ENCODE data around the gene COX8A.

The COX8A gene

DNA sequence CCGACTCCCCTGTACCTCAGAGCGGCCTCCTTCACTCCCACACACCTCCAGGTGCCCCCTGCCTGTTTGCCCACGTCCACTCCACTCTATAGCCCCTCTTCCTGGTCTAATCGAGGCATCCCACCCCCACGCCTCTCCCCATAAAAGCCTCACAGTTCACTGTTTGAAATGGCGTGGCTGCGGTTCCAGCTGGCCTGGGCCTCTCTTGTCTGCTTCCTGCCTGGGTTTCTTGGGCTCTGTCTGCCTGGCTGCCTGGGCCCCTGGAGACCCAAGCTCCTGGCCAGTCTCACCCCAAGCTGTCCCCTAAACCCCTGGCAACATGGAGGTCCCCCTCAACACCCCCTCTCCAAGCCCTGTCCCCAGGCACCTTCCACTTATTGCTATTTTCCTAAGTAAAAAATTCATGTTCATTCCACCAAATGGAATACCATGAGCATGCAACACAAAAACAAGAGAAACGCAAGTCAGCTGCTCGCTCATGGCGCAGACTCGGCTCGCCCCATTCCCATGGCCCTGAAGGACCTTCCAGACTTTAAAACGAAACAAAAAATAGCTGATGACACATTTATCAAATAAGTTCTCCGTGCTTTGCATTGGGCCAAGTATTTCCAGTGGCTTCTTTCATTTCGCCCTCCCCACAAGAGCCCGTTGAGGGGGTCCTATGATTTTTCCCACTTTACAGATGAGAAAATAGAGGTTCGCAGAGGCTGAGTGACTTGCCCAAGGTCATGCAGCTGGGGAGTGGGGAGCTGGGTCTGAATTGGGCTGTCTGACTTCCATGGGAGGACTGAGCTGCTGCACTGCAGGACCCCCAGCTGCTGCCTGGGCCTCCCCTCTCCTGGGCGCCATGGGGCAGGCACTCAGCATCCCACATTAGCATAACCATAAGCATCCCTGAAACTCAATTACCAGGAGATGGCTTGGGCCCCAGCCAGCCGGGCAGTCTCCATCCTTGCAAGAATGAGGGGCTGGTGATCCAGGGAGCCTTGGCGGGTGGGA lies 49.6 kb downstream of the COX8A start:
- DNase-seq: no peak

DNA sequence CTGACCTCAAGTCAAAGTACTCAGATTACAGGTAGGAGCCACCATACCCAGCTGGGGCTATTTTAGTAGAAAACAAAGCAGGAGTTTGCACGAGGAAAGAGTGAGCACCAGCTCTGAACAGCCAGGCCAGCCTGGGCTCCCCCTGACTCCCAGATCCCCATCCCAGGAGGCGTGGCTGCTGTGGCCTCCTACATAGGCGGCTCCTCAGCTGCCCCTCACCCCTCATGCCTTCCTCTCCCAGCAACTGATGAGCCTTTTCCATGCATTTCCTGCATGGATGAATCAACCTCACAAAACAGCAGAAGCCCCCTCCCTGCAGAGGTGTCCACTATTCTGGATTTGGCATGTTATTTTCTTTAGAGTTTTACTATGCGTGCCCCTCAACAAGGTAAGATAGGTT lies 50.8 kb downstream of the COX8A start:
- DNase-seq: no peak

Data from stimulated activated naive CD4-positive, alpha-beta T cell (primary cell).